Neural cell (in vitro differentiated cells): ENCODE measurements around the gene SCGB1C1.

Source experiments
- EZH2 ChIP-seq: fragments of 200-600, 300-800 bp; shearing (Covaris generic), sonication (generic); IDR thresholded peaks from 2 replicates; pipeline ENCODE4 v1.6.1; 2014; ENCODE audit warnings: antibody characterized with exemption, low read length, borderline replicate concordance, mild to moderate bottlenecking; ENCODE audit not compliant: insufficient read depth, poor library complexity, severe bottlenecking
- MXI1 ChIP-seq: fragments of 450-650 bp; conservative IDR thresholded peaks from 2 replicates; pipeline ENCODE4 v1.6.1; 2014; ENCODE audit warnings: antibody characterized with exemption, mild to moderate bottlenecking; ENCODE audit not compliant: poor library complexity, severe bottlenecking
- POLR2AphosphoS5 ChIP-seq: IDR thresholded peaks from 2 replicates; pipeline ENCODE4 v1.6.1; 2012
- TAF1 ChIP-seq: IDR thresholded peaks from 2 replicates; pipeline ENCODE4 v1.6.1; 2012; ENCODE audit warnings: low read depth
- TF ChIP-seq, protein P1 (sequence below): fragments of 450-650 bp; IDR thresholded peaks from 2 replicates; pipeline ENCODE4 v1.5.1; 2014; ENCODE audit warnings: antibody characterized with exemption, mild to moderate bottlenecking, moderate library complexity; ENCODE audit not compliant: poor library complexity, severe bottlenecking

DNA sequence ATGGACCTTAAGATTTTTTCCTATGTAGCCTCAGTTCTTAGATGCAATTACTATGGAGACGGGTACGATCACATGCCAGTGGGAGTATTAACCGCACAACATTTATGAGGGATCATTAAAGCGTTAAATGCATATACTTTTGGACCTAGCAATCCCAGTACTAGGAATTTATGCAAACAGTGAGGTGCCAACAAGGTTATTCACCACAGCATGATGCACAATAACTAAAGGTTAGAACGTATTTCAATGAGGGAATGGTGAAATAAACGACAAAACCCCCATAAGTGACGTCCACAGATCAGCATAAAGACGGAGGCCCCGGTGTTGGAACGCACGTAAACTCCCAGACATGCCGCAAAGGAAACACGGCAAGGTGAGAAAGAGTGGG, 42.7 kb downstream of the SCGB1C1 start:
- TF ChIP-seq, protein P1, sequence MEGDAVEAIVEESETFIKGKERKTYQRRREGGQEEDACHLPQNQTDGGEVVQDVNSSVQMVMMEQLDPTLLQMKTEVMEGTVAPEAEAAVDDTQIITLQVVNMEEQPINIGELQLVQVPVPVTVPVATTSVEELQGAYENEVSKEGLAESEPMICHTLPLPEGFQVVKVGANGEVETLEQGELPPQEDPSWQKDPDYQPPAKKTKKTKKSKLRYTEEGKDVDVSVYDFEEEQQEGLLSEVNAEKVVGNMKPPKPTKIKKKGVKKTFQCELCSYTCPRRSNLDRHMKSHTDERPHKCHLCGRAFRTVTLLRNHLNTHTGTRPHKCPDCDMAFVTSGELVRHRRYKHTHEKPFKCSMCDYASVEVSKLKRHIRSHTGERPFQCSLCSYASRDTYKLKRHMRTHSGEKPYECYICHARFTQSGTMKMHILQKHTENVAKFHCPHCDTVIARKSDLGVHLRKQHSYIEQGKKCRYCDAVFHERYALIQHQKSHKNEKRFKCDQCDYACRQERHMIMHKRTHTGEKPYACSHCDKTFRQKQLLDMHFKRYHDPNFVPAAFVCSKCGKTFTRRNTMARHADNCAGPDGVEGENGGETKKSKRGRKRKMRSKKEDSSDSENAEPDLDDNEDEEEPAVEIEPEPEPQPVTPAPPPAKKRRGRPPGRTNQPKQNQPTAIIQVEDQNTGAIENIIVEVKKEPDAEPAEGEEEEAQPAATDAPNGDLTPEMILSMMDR: no peak
- TF ChIP-seq MXI1 (no peak), TAF1 (no peak), POLR2AphosphoS5 (no peak), EZH2 (no peak)
